GM12878 (cell line): ENCODE results near the gene GRK6. TPM values are rescaled to one million over a fixed set of nuclear protein-coding genes. Genes with fewer than 3 reads are reported as not detected.

Experiments used
- ATAC-seq: fragments of 200-7000 bp; cut with Tn5 transposase; 3 replicates; pipeline ENCODE4 v1.9.1; 2020; ENCODE audit warnings: mild to moderate bottlenecking, moderate library complexity
- BruUV-seq: library from RNA; stranded (reverse); fragments of 400-500 nt; replicated peaks from 2 replicates; lab custom pipeline; 2021; lab: Mats Ljungman, UMichigan
- CTCF ChIA-PET: fragments of 300-600 bp; sonication (Branson Sonifier 250); formaldehyde crosslinking; extraction: SDS; loops from one replicate; lab custom pipeline; 2021; ENCODE audit warnings: inconsistent platforms; lab: Yijun Ruan, JAX
- POLR2A ChIA-PET: fragments of 350-600 bp; formaldehyde crosslinking; extraction: SDS; loops from one replicate; lab custom pipeline; 2021; ENCODE audit warnings: inconsistent platforms; lab: Charles Lee
- RAD21 ChIA-PET: fragments of 300-600 bp; sonication (Branson Sonifier 250); formaldehyde crosslinking; loops from one replicate; lab custom pipeline; 2023; ENCODE audit warnings: antibody characterized with exemption; ENCODE audit not compliant: unreplicated experiment; lab: Charles Lee
- SMC1A ChIA-PET: fragments of 300-600 bp; sonication (Branson Sonifier 250); formaldehyde crosslinking; loops from one replicate; lab custom pipeline; 2023; ENCODE audit not compliant: unreplicated experiment, uncharacterized antibody; lab: Charles Lee
- DNase-seq: peaks from one replicate; pipeline ENCODE4 v3.0.0-alpha.2; 2011; ENCODE audit warnings: low read depth, low spot score
- FAIRE-seq: peaks from 3 replicates; lab custom pipeline; 2011; peaks lifted over from hg19 to GRCh38; lab: Jason Lieb, UNC
- H2AFZ ChIP-seq: 2 replicates; pipeline ENCODE4 v1.6.0; 2011; ENCODE audit warnings: low read depth, low read length, control low read depth; ENCODE audit not compliant: control insufficient read depth
- H3K27ac ChIP-seq: 2 replicates; pipeline ENCODE4 v1.5.1; 2011; ENCODE audit warnings: control low read depth; ENCODE audit not compliant: control insufficient read depth, insufficient read depth
- H3K27me3 ChIP-seq, 2 experiments: replicated peaks in 1 of 2; 2 replicates each; pipeline versions ENCODE4 v1.6.0 to v1.6.1; 2011; ENCODE audit warnings: low read length in 1 of 2; ENCODE audit not compliant: control insufficient read depth in 2 of 2, insufficient read depth in 2 of 2
- H3K36me3 ChIP-seq, 2 experiments: 2 replicates each; pipeline ENCODE4 v1.5.1; 2011; ENCODE audit warnings: low read length in 1 of 2; ENCODE audit not compliant: control insufficient read depth in 2 of 2, insufficient read depth in 2 of 2
- H3K4me1 ChIP-seq: 2 replicates; pipeline ENCODE4 v1.6.1; 2011; ENCODE audit warnings: mild to moderate bottlenecking, low read length, moderate library complexity, mixed read lengths; ENCODE audit not compliant: control insufficient read depth, insufficient read depth
- H3K4me2 ChIP-seq: 2 replicates; pipeline ENCODE4 v1.6.0; 2011; ENCODE audit warnings: control low read depth; ENCODE audit not compliant: control insufficient read depth, insufficient read depth
- H3K4me3 ChIP-seq: fragments of 200-600 bp; sonication (generic); 2 replicates; pipeline ENCODE4 v1.5.1; 2016
- H3K79me2 ChIP-seq: 2 replicates; pipeline ENCODE4 v1.6.0; 2011; ENCODE audit warnings: low read length; ENCODE audit not compliant: control insufficient read depth, insufficient read depth
- H3K9ac ChIP-seq: 2 replicates; pipeline ENCODE4 v1.8.0; 2011; ENCODE audit warnings: low read length, control low read depth, mixed read lengths; ENCODE audit not compliant: control insufficient read depth, insufficient read depth
- H3K9me3 ChIP-seq: replicated peaks from 3 replicates; pipeline ENCODE4 v1.5.1; 2011; ENCODE audit warnings: mild to moderate bottlenecking, low read length; ENCODE audit not compliant: control insufficient read depth, insufficient read depth
- H4K20me1 ChIP-seq: 2 replicates; pipeline ENCODE4 v1.6.0; 2011; ENCODE audit not compliant: control insufficient read depth, insufficient read depth
- BMI1 ChIP-seq: fragments of 450-650 bp; IDR thresholded peaks from 2 replicates; pipeline ENCODE4 v1.6.1; 2016; ENCODE audit warnings: mild to moderate bottlenecking, moderate library complexity, borderline replicate concordance
- CUX1 ChIP-seq: IDR thresholded peaks from 2 replicates; pipeline ENCODE4 v1.6.1; 2012; ENCODE audit warnings: improper control_type of control experiment, low read depth, low read length; ENCODE audit not compliant: insufficient replicate concordance
- FOXK2 ChIP-seq: fragments of 450-650 bp; IDR thresholded peaks from 2 replicates; pipeline ENCODE4 v1.6.1; 2017; ENCODE audit warnings: mild to moderate bottlenecking, moderate library complexity
- MEF2B ChIP-seq: fragments of 450-650 bp; IDR thresholded peaks from 2 replicates; pipeline ENCODE4 v1.6.1; 2018; ENCODE audit warnings: mild to moderate bottlenecking, moderate library complexity; ENCODE audit not compliant: partially characterized antibody, poor library complexity, severe bottlenecking
- NR2C2 ChIP-seq: IDR thresholded peaks from 2 replicates; pipeline ENCODE4 v1.6.1; 2011; ENCODE audit warnings: borderline replicate concordance, low read depth; ENCODE audit not compliant: control insufficient read depth, insufficient read length
- WGBS: methylation state at CpG from one replicate; pipeline ENCODE4 v1.1.6; 2016; ENCODE audit warnings: low lambda C conversion rate; ENCODE audit not compliant: insufficient replicate concordance, insufficient coverage; ENCODE audit errors: missing lambda C conversion rate; 5-methylcytosine and 5-hydroxymethylcytosine counted together
- in situ Hi-C: fragments of 300-500 bp; cut with MboI; formaldehyde crosslinking; loops from 9 replicates; pipeline ENCODE4 v1.14.3; 2018; ENCODE audit warnings: mixed read lengths
- intact Hi-C: fragments of 100-400 bp; cut with micrococcal nuclease; formaldehyde crosslinking; loops from one replicate; pipeline ENCODE4 v1.14.2; 2022; ENCODE audit not compliant: unreplicated experiment
- polyA plus RNA-seq, 11 experiments: library from polyadenylated mRNA; depleted of rRNA in 4 of 11; unstranded in 6 of 11; stranded (reverse) in 5 of 11; fragments of >200 nt; fragmentation: Nextera tagmentation in 4 of 11; fragmentation: Illumina TruSeq in 1 of 11; extraction: Ambion mirVana in 4 of 11; extraction: Trizol in 1 of 11; gene quantifications; 1 replicate in 1 of 11; 2 replicates in 10 of 11; pipeline versions ENCODE4 v1.2.1 to v1.2.3, GENCODE V29; 2011 to 2016; ENCODE audit warnings: inconsistent platforms in 2 of 11, missing spikeins in 2 of 11, low read depth in 1 of 11
- total RNA-seq, 4 experiments: library from RNA; depleted of rRNA in 3 of 4; stranded (reverse); fragments of >200 nt in 3 of 4; fragmentation: Illumina TruSeq in 1 of 4; extraction: Trizol in 1 of 4; gene quantifications; 2 replicates each; pipeline versions ENCODE4 v1.2.1 to v1.2.3, GENCODE V29; 2013 to 2021

GRK6 gene
- total and polyA plus RNA-seq, 10 of the 15 experiments (the other 5 are each of a cell fraction or from before 2014, with no cell fraction given) = 0.79 to 124 (median 41.6) TPM

- Histone ChIP-seq H3K9me3 (no peaks in the 10 kb centered on the region), H3K36me3 (no peaks in the 10 kb centered on the region), H3K9ac (no peak overlapping the region)
- POLR2A ChIA-PET = no interaction called here
- TF ChIP-seq NR2C2 = no peak
- TF ChIP-seq CUX1 = no peak
- no peak for TF ChIP-seq MEF2B
- no peak for TF ChIP-seq FOXK2
- TF ChIP-seq BMI1 = no peak
- TF ChIP-seq, all 136 proteins: peak for 0
- Histone ChIP-seq H3K27me3 (no peaks in the 10 kb centered on the region), H3K4me3 (no peak overlapping the region), H3K4me1 (peaks cover 6% of the 10 kb centered on the region), H3K27ac (no peak overlapping the region), H2AFZ (no peak overlapping the region), H3K79me2 (no peaks in the 10 kb centered on the region), H4K20me1 (no peaks in the 10 kb centered on the region), H3K4me2 (no peak overlapping the region)
- 96% methylated on average over 6 of the region's 6 CpGs for WGBS
- ChIA-PET SMC1A (no interaction called here), RAD21 (no interaction called here), CTCF (interaction anchor here (4.2 to 5.8 kb wide), 2 partner anchors 8 to 11 kb away, joined by 37 to 45 read pairs; no protein-coding TSS in a partner anchor)
- no peak for FAIRE-seq
- intact Hi-C loops (no loop called here), in situ Hi-C loops (loop anchor here (25.0 kb wide), 1 partner anchor 1343 kb away; no protein-coding TSS in a partner anchor)
- BruUV-seq = no TSS peak
- no peak for DNase-seq
- ATAC-seq = no peak
Measured at GRCh38 chr5:177380805-177381126, 45.7 kb upstream of the GRK6 start.
